Amniotic stem cell (primary cell): ENCODE data around the gene POLR1D.

Source experiments
- DNase-seq: peaks from one replicate; lab custom pipeline; 2025; lab: John Stamatoyannopoulos, UW

Gene POLR1D, protein sequence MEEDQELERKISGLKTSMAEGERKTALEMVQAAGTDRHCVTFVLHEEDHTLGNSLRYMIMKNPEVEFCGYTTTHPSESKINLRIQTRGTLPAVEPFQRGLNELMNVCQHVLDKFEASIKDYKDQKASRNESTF

DNA sequence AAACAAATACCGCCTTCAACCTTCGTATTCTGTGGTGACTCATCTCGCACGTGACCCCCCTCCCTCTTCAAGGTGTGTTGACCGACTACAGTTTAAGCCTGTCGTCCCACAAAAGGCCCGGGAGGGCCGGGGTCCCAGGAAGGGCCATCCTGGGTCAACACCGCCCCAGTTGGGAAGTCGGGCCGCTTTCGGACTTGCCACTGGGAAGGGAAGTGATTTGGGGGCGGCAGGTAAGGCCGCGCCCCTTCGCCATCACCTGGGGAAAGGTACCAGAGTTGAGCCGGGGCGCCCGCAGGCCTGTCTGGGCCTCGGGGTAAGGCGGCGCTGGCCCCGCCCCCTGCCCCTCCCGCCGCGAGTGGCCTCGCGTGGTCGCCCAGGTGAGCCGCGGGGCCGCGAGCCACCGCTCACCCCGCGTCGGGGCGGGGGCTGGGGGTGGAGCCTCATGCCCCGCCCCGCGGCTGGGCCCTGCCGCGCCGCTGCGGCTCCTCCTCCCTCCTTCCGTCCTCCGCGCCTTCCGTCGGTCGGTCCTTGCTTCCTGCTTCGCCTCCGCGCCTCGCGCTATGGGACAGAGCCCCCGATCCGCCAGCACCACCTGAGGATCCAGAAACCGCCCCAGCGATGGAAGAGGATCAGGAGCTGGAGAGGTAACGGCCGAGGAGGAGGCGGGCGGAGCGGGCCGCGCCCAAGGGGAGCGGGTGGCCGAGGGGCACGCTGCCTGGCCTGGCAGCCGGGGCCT is at the start of gene POLR1D:
Gene POLR1D (plus strand): TSS at position 527 of the 736 bp plus-strand sequence. CDS start 92 bp downstream, at position 619.
- peak; percentile 60 for DNase-seq

DNA sequence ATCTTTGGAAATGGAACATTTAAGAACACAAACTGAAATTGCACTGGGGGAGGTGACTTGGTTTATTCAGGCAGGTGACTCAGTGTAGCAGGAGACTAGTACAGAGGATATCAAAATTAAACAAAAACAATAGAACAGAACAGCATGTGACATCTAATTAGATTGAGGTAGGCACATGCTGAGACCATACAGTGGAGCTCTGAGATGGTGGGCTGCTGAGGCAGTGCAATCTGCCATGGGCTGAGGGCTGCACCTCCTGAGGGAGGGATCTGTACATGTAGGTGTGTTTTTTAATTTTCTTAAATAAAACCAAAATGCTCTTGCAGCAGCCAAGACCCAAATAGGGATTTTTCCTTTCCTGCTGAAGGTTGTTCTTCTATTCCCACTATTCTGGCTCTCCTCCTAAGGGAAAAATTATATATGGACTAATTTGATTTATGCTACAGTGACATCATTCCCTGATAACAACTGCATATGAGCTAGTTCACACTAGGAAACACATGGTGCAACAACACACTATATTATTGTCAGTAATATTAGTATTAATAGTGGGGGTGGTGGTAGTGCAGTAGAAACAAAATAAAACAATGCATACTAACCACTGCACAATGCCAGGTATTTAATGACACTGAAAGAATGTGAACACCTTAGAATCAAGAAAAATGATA is 49.3 kb upstream of the POLR1D start:
- DNase-seq = no peak

DNA sequence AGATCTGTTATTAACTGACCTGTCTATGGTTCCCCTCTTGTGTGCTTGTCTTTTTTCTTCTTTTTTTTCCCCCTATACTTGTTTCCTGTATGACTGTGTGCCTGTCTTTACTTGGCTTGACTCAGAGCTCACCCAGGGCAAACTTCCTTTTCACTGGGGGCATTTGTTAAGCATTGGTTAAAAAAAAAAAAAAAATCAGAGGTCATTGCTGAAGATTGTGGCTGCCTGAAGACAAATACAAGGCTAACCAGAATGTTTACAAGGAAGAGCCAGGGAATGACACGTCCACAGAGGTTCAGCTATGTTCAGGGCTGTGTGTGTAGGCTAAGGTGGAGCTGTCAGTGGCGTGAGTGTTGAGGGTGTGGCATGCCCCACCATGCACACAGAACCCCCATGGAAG is 48.4 kb upstream of the POLR1D start:
- DNase-seq = no peak

DNA sequence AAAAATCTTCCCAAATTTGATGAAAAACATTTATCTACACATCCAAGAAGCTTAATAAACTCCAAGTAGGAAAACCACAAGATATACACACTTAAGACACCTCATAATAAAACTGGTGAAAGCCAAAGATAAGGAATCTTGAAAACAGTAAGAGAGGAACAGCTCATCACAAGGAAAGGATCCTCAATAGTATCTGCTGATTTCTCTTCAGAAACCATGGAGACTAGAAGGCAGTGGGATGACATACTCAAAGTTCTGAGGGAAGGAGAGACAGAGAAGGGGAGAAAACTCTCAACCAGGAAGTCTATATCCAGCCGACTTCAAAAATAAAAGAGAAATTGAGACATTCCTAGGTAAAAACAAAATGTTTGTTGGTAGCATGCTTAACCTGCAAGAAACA is 47.0 kb upstream of the POLR1D start:
- no peak for DNase-seq

DNA sequence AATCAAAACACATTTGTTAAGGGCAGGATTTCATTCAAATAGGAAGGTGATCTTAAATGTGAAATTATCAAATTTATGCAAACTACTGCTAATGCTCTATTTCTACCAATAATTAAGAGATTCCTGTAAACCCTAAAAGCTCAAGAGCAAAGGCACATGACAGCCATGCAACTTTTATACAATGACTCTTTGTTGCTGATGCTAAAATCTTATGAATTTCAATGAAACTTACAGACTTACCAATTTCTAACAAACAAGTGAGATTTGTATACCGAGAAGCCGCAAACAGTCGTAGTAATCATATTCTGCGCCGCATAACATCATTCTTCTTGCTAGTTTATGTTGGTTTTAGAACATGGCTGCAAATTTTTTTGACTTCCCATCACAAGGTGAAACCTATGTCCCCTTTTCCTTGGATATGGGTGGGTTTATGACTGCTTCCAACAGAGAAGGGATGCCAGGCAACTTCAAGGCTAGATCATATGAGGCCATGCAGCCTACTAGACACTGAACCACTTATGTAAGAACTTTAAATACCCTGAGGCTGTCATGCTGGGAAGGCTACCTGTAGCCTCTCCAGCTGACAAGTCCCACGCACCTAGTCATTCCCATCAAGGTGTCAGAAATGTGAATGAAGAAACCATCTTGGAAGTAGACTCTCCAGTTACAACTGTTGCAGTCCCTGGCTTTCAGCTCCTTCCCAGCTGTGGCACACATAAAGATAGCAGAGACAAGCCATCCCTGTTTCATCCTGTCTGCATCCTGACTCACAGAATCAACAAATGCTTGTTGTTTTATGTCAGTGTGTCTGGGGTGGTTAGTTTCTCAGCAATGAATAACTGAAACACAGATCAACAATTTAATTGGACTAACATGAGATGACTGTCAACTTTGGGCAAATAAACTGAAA is 43.3 kb upstream of the POLR1D start:
- DNase-seq = peak; percentile 17

DNA sequence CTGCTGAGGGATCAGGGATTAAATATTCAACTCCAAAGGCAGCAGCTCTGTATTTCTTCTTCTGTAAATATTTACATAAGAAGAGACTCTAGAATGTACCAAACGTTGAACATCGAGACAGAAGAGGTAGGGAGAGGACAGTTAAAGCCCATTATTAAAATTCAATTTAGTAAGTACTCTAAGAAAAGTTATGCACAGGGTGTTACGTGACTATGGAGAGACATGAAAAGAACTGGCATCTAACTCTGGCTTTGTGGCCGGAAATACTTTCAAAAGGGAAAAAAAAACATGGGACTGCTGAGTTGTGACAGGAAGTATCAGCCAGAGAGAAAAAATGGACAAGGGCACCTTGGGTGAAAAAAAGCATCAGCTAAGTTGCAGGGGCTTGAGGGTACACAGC is 38.0 kb upstream of the POLR1D start:
- no peak for DNase-seq

DNA sequence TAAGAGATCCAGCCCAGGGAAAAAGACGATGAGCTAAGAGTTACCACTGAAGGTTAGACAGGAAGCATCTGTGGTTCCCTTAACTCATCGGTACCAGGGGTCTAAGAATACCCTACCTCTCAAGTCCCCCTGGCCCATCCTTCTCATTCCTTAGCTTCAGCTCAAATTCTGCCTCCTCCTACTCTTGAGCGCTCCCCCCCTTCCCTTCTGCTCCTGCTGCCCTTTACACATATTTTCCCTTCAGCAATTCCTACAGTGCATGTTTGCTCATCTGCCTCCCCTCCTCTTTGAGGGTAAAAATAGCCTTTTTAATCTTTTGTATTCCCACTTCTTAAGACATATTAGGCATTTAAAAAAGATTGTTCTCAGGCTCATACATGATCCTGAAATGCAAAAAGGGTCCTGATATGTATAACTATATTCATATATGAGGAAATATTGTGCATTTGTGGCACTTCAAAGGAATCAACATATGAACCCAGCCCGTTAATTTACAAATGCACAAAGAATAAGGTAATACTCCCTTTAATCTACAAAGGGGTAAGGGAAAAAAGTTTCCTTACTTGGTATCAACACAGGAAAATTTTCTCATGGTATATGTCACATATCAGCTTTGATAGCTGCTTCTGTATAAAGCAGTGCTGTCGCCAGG is 34.5 kb upstream of the POLR1D start:
- DNase-seq = no peak

DNA sequence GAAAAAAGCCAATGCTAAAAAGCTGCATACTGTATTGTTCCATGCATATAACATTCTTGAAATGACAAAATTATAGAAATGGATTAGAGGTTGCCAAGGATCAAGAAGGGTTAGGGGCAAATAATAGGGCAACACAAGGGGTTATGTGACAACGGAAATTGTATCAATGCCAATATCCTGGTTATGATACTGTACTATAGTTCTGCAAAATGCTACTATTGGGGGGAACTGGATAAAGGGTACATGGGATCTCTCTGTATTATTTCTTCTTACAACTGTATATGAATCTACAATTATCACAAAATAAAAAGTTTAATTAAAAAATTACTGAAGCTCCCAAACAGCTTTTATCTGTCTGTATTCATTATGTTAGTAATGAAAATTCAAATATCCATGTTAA is 33.3 kb upstream of the POLR1D start:
- no peak for DNase-seq

DNA sequence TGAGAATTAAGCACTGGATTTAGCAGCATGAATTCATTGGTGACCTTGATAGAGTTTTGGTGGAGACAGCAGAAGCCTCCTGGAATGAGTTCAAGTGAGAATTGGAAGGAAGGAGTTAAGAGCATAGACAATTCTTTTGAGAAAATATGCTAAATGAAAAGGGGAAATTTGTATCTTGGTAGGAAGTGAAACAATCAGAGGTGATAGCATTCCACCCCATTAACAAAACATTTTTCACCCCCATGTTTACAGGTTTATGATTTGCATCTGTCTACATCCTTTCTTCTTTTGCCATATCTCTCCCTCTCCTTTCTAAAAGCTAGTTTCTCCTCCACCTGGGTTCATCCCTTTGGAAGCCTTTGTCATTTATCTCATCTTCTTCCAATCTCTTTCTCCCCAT is 28.8 kb upstream of the POLR1D start:
- DNase-seq = no peak

DNA sequence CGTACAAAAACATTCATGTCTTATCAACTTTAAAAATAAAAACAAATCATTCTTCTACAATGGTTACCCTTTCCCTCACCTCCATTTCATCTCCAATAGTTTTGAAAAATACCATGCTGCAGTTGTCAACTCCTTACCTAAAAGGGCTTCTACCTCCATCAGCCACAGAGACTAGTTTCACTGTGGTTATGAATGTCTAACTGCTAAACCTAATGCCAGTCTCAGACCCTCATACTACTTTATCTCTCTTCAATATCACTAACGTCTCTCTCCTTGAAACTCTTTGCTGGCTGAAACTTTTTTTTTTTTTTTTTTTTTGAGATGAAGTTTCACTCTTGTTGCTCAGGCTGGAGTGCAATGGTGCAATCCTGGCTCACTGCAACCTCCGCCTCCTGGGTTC is 28.4 kb upstream of the POLR1D start:
- no peak for DNase-seq

DNA sequence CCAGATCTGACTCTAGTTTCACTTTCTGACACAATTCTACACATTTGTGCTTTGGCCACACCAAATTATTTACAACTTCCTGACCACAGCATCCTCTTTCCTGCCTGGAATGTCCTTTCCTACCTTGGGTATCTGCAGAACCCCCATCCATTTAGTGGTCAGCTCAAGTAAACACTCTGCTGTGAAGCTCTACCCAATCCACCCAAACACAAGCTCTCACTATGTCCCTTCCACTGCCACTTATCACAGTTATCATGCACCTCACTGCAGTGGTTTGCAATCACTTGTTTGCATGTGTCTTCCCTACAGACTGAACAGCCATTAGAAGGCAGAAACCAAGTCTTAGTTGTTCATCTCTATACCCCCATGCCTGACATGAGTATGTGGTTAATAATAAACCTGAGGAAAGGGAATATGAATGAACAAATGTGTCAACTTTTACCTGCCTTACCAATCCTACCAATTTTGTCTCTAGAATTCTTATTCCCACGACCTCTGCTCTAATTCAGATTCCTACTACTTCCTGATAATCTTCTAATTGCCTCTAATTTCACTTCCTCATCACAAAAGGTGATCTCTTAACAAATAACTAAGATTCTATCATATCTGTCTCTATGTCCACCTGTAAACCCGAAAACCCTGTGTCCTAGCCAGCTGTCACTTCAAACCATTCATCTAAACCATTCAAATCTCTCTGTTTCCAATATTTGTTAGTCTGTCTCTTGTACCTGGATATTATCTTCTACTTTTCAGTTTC is 26.5 kb upstream of the POLR1D start:
- DNase-seq = no peak

DNA sequence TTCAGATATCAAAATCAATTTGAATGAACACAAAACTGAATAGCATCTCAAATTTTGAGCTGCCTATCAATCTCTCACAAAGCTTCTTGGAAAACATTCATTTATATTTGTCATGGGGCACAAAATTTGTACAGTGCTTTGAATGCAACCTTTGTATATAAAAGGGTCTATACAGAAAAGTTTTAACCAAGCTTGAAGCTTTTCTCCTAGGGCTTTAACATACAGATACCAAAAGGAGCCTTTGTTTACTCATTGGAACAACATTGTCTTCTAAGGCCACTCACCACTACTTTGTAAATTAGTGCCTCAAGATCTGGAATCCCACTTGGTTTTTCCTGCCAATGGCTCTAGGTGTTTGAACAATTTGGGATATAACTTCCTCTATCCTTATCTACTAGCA is 22.6 kb upstream of the POLR1D start:
- DNase-seq = no peak

DNA sequence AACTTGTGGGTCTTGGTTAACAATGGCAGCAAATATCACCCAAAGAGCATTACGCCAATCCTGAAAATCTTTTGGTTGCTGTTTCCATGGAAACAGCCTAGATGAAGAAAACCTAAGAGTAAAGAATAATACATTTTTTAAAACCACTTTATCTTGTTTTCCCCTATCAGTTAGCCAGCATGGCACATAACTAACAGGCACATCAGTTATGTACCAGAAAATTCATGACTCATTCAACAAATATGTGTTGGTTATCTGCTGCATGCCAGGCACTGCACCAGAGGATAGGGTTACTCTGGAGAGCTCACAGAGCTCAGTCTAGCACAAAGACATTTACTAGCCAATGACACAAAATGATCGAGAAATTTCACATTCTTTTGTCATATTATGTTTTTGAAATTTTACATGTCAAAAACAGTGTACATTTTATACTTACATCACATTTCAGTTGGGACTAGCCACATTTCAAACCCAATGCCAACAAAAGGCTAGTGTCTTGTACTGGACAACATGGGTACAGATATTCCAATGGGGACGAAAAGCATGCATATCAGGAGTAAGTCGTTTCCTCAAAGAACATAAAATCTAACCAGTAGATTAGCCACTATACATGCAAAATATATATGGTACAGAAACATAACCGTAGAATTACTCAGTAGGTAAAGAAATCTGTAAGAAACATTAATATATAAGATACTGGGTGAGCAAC is 21.7 kb upstream of the POLR1D start:
- peak; percentile 38 for DNase-seq

DNA sequence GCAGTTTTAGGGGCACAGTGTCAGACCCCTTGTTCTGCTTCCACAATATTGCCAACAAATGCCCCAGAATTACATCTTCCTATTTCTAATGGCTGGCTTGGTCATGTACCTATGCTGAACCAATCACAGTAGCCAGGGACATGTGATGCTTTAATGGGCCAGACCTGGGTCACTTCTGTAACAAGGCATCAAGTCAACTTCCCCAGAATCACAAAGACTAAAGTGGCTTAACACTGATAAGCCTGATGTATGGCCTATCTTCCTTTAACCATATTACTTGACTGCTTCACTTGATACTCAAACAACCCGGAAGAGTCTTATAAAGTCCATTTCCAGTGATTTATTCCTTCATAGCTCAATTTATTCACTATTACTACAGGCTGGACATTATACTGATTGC is 21.0 kb upstream of the POLR1D start:
- no peak for DNase-seq

DNA sequence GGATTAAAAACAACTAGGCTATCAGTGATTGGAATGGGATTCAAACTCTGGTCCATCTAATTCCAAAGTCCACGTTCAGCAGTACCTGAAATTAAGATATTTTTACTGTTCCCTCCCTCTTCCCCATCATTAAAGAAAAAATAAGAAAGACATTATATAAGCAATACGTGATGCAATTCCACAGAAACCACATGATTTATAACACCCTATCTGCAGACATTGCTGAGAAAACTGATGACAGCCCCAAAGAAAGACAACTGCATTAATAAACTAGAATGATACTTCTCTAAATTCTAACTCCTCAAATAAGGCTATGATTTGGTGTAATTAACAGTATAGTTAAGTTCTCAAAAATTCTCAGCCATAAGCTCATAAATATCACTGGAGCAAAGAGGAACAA is 20.5 kb upstream of the POLR1D start:
- no peak for DNase-seq

DNA sequence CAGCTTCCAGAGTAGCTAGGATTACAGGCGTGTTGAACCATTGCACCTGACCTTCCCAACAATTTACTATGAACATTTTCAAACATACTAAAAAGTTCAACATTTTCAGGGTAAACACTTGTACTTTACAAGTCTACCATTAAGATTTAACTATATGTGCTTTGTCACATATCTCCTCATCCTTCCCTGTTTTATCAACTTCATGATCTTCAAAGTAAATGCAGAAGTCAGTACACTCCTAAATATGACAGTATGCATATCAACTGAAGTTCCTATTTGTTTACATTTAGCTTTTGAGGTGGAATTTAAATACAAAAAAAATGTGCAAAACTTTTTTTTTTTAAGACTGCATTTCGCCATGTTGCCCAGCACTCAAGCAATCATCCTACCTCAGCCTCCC is 19.9 kb upstream of the POLR1D start:
- DNase-seq = no peak

DNA sequence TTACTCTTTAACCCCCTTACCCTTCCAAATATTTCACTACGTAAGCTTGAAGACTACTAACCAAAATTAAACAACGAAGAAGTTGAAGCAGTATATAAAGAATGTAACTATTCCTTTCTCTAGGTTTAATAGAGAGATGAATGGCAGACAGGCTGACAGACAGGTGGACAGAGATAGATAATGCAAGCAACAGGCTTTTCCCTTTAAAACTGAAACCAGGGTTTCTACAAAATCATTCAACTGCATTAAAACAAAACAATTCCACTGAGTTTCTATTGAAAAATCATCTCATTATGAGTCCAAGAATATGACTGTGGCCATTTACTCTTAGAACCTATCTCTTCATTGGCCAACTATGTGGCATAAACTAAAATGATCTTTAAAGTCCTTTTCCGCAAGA is 16.6 kb upstream of the POLR1D start:
- no peak for DNase-seq

DNA sequence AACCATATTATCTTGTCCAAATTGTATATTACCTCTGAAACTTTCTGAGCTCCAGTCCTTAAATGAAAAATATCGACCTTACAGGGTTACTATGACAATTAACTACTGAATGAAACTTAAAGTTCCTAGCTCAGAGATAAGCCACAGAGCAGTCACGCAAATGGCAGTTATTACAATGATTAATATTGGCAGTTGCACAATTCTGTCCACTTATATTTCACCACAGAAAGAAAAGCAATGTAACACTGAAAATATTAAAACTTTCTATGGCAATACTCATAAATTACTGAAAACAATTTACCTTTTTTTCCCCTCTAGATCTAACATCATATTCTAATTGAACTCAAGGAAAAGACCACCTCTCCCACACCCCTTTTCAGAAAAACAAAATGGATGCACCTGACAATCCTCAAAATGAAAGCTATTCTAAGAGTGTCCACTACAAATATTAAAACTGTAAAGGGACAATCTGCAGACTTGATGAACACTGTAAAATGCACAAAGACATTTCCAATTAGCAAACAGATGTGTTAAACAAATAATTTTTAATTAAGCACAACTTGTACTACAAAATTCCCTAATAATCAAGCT is 16.0 kb upstream of the POLR1D start:
- DNase-seq = no peak

DNA sequence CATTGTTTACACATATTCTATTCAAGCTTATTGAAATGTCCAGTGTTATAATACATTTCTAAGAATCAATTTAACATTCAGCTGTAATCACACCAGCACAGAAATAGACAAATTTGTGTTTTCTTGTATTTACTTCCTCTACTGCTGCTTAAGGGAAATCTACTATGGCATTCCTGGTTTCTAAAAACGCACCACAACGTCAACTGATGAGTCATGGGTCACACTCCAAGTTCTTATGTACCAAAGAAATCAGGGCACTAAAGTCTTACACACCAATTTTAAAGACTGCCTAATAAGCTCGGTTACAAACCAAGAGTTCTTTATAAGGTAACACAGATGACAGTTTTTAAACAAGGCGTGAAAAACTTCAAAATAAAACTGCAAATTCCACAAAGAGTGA is 14.6 kb upstream of the POLR1D start:
- peak; percentile 29 for DNase-seq

DNA sequence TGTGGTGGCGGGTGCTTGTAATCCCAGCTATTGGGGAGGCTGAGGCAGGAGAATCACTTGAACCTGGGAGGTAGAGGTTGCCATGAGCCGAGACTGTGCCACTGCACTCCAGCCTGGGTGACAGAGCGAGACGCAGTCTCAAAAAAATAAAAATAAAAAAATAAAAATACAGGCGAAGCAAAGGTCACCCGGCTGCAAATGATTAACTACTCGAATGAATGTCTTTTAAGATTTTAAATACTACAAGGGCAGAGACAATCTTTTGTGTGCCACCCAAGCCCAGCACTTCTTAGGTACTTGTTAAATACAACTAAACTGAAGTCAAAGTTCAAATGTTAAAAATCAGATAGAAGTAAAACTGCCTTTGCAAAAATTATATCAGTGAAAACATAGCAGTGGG is 8.1 kb upstream of the POLR1D start:
- no peak for DNase-seq
